Right lobe of liver (tissue), 6 donors: ENCODE measurements around the gene FBXO15. TPM values are rescaled to one million over a fixed set of nuclear protein-coding genes. Genes with fewer than 3 reads are reported as not detected.
A peak's percentile ranks its signal among the peaks of the same experiment; 100 is the strongest.

Experiments
- ATAC-seq, 4 donors: fragments of 200-7000 bp; cut with Tn5 transposase; one replicate each; pipeline ENCODE4 v1.9.1; 2020; ENCODE audit warnings: mild to moderate bottlenecking in 4 of 4, moderate library complexity in 4 of 4
- DNase-seq, 3 donors: peaks; one replicate each; pipeline ENCODE4 v3.0.0-alpha.2; 2020
- H3K27ac ChIP-seq, 3 donors: fragments of 200-600 bp; one replicate each; pipeline ENCODE4 v1.8.0; 2022
- H3K27me3 ChIP-seq, 2 donors: fragments of 200-600 bp; one replicate each; pipeline ENCODE4 v1.8.0; 2022
- H3K36me3 ChIP-seq, 4 donors: fragments of 200-600 bp; sonication (generic) in 1 of 4; one replicate each; pipeline versions ENCODE4 v1.5.1 to v1.8.0; 2017 to 2022; ENCODE audit warnings: control low read depth in 1 of 4
- H3K4me1 ChIP-seq, 4 donors: fragments of 200-600 bp; sonication (generic) in 1 of 4; one replicate each; pipeline versions ENCODE4 v1.5.1 to v1.8.0; 2017 to 2022; ENCODE audit warnings: control low read depth in 1 of 4
- H3K4me3 ChIP-seq, 3 donors: fragments of 200-600 bp; one replicate each; pipeline ENCODE4 v1.8.0; 2022
- H3K9me3 ChIP-seq, 4 donors: fragments of 200-600 bp; sonication (generic) in 1 of 4; one replicate each; pipeline versions ENCODE4 v1.5.1 to v1.8.0; 2017 to 2022; ENCODE audit warnings: control low read depth in 1 of 4
- POLR2A ChIP-seq: fragments of 450-650 bp; IDR thresholded peaks from one replicate; pipeline ENCODE4 v1.6.1; 2017; ENCODE audit warnings: antibody characterized with exemption, mild to moderate bottlenecking
- WGBS: methylation state at CpG from one replicate; pipeline ENCODE4 v1.1.6; 2018; ENCODE audit warnings: low coverage, low lambda C conversion rate; ENCODE audit not compliant: insufficient coverage; ENCODE audit errors: missing lambda C conversion rate; 5-methylcytosine and 5-hydroxymethylcytosine counted together
- intact Hi-C, 2 donors: fragments of 100-400 bp; cut with DNase I; formaldehyde crosslinking; loops; one replicate each; pipeline versions ENCODE4 v1.11.2 to v1.14.1; 2022
- total RNA-seq, 6 experiments: library from RNA; depleted of rRNA in 2 of 6; stranded (reverse); fragments of >200 nt in 2 of 6; fragmentation: NEBNext Ultra II Directional in 3 of 6; extraction: Animal tissue kit (Norgen Biotek cat#: 25700) in 3 of 6; gene quantifications; one replicate each; pipeline versions ENCODE4 v1.1.0 to v1.2.4, GENCODE V29; 2016 to 2023
- TF ChIP-seq, protein P1 (sequence below), 4 donors: fragments of 200-600 bp in 3 of 4; fragments of 450-650 bp in 1 of 4; IDR thresholded peaks; one replicate each; pipeline versions ENCODE4 v1.5.1 to v1.8.0; 2016 to 2022; ENCODE audit warnings: antibody characterized with exemption in 4 of 4, mild to moderate bottlenecking in 2 of 4
- donor health status: DM: no; HTN: yes; CAD: no.
- donor health status: DM: no; HTN: no; CAD: no.
- donor health status: DM: no; HTN: no; CAD: no.
- donor health status: DM: no; HTN: yes; CAD: no.
- donor health status: DM: no; HTN: yes; CAD: no.

The FBXO15 gene
- total RNA-seq, 6 experiments from 2014 or later: 0.19 to 1.7 (median 0.60) TPM; not detected in 1

- no peak overlapping the region for H3K4me3 ChIP-seq
- no peaks in the 10 kb centered on the region for H3K9me3 ChIP-seq
- H3K27me3 ChIP-seq: no peaks in the 10 kb centered on the region
- ATAC-seq: peak in 1 of 4 donors; percentile 13
- TF ChIP-seq POLR2A: no peak
- TF ChIP-seq, protein P1, sequence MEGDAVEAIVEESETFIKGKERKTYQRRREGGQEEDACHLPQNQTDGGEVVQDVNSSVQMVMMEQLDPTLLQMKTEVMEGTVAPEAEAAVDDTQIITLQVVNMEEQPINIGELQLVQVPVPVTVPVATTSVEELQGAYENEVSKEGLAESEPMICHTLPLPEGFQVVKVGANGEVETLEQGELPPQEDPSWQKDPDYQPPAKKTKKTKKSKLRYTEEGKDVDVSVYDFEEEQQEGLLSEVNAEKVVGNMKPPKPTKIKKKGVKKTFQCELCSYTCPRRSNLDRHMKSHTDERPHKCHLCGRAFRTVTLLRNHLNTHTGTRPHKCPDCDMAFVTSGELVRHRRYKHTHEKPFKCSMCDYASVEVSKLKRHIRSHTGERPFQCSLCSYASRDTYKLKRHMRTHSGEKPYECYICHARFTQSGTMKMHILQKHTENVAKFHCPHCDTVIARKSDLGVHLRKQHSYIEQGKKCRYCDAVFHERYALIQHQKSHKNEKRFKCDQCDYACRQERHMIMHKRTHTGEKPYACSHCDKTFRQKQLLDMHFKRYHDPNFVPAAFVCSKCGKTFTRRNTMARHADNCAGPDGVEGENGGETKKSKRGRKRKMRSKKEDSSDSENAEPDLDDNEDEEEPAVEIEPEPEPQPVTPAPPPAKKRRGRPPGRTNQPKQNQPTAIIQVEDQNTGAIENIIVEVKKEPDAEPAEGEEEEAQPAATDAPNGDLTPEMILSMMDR (IDR thresholded peaks at IDR 0.05): no peak
- H3K27ac ChIP-seq: no peak overlapping the region
- intact Hi-C loops: loop anchor here (10.0 kb wide), 3 partner anchors 58 to 292 kb away; no protein-coding TSS in a partner anchor
- no peaks in the 10 kb centered on the region for H3K4me1 ChIP-seq
- 42% methylated on average over 3 of the region's 3 CpGs for WGBS
- no peaks in the 10 kb centered on the region for H3K36me3 ChIP-seq
- DNase-seq: no peak
Observed at GRCh38 chr18:74183130-74183529, 35.5 kb upstream of the FBXO15 start.

GRCh38 chr18:74182335-74182734 lies 34.7 kb upstream of the FBXO15 start:
- Histone ChIP-seq H3K27me3 (no peaks in the 10 kb centered on the region), H3K4me3 (no peak overlapping the region), H3K36me3 (no peaks in the 10 kb centered on the region), H3K27ac (no peak overlapping the region), H3K9me3 (no peaks in the 10 kb centered on the region), H3K4me1 (no peaks in the 10 kb centered on the region)
- no peak for TF ChIP-seq POLR2A
- TF ChIP-seq, protein P1 (IDR thresholded peaks at IDR 0.05): no peak
- DNase-seq (no peak), ATAC-seq (peak in 1 of 4 donors; percentile 50)
- intact Hi-C loops: loop anchor here (10.0 kb wide), 3 partner anchors 58 to 292 kb away; no protein-coding TSS in a partner anchor
- 100% methylated on average over 1 of the region's 19 CpGs for WGBS

- no peak for TF ChIP-seq POLR2A
- TF ChIP-seq, protein P1 (IDR thresholded peaks at IDR 0.05): no peak
- Histone ChIP-seq H3K27me3 (no peaks in the 10 kb centered on the region), H3K9me3 (no peaks in the 10 kb centered on the region), H3K36me3 (no peaks in the 10 kb centered on the region), H3K27ac (no peak overlapping the region), H3K4me1 (no peaks in the 10 kb centered on the region), H3K4me3 (no peak overlapping the region)
- no peak for DNase-seq
- ATAC-seq: peak in 1 of 4 donors; percentile 89
- intact Hi-C loops: loop anchor here (10.0 kb wide), 3 partner anchors 55 to 295 kb away; no protein-coding TSS in a partner anchor
- WGBS: 74% methylated on average over 6 of the region's 10 CpGs
Observed at GRCh38 chr18:74179623-74180199, 32.1 kb upstream of the FBXO15 start.

GRCh38 chr18:74178884-74179283 lies 31.2 kb upstream of the FBXO15 start:
- WGBS: 50% methylated on average over 1 of the region's 1 CpG
- intact Hi-C loops: no loop called here
- Histone ChIP-seq H3K4me3 (no peak overlapping the region), H3K36me3 (no peaks in the 10 kb centered on the region), H3K9me3 (no peaks in the 10 kb centered on the region), H3K27me3 (no peaks in the 10 kb centered on the region), H3K27ac (no peak overlapping the region), H3K4me1 (no peaks in the 10 kb centered on the region)
- ATAC-seq (no peak), DNase-seq (no peak)
- TF ChIP-seq, protein P1 (IDR thresholded peaks at IDR 0.05): no peak
- TF ChIP-seq POLR2A: no peak
